SK-N-SH treated with all-trans-retinoic acid at 6 μM for 48 hours (cell line): ENCODE measurements around the gene BMERB1.

Experiments
- ATAC-seq: fragments of 200-7000 bp; cut with Tn5 transposase; 3 replicates; pipeline ENCODE4 v1.9.1; 2020; ENCODE audit warnings: mild to moderate bottlenecking, moderate library complexity
- ARNTL ChIP-seq: fragments of 450-650 bp; formaldehyde crosslinking; IDR thresholded peaks from 2 replicates; pipeline ENCODE4 v1.5.0; 2020; ENCODE audit warnings: low read depth, mild to moderate bottlenecking, moderate library complexity, borderline replicate concordance
- BACH2 ChIP-seq: fragments of 250-450 bp; sonication (Bioruptor Pico); IDR thresholded peaks from 2 replicates; pipeline ENCODE4 v1.9.0; 2021; ENCODE audit warnings: mild to moderate bottlenecking, borderline replicate concordance
- CSDC2 ChIP-seq: fragments of 250-450 bp; sonication (Bioruptor Pico); IDR thresholded peaks from 2 replicates; pipeline ENCODE4 v1.5.0; 2020; ENCODE audit warnings: mild to moderate bottlenecking, moderate library complexity
- CSRNP3 ChIP-seq: fragments of 250-450 bp; sonication (Bioruptor Pico); IDR thresholded peaks from 2 replicates; pipeline ENCODE4 v1.5.1; 2021; ENCODE audit warnings: mild to moderate bottlenecking, moderate library complexity
- ESRRG ChIP-seq: fragments of 250-450 bp; sonication (Bioruptor Pico); IDR thresholded peaks from 2 replicates; pipeline ENCODE4 v1.6.1; 2021; ENCODE audit warnings: mild to moderate bottlenecking
- GLIS3 ChIP-seq: fragments of 250-450 bp; sonication (Bioruptor Pico); IDR thresholded peaks from 2 replicates; pipeline ENCODE4 v1.5.0; 2020; ENCODE audit warnings: mild to moderate bottlenecking, moderate library complexity
- ISL1 ChIP-seq: fragments of 250-450 bp; sonication (Bioruptor Pico); IDR thresholded peaks from 2 replicates; pipeline ENCODE4 v2.1.2; 2022; ENCODE audit warnings: mild to moderate bottlenecking, moderate library complexity
- OSR1 ChIP-seq: fragments of 250-450 bp; sonication (Bioruptor Pico); IDR thresholded peaks from 2 replicates; pipeline ENCODE4 v1.8.0; 2022; ENCODE audit warnings: moderate library complexity, mild to moderate bottlenecking, inconsistent platforms
- PATZ1 ChIP-seq: fragments of 250-450 bp; sonication (Bioruptor Pico); IDR thresholded peaks from 2 replicates; pipeline ENCODE4 v1.8.0; 2020; ENCODE audit warnings: mild to moderate bottlenecking, moderate library complexity, borderline replicate concordance
- POU6F1 ChIP-seq: fragments of 250-450 bp; sonication (Bioruptor Pico); IDR thresholded peaks from 2 replicates; pipeline ENCODE4 v1.8.0; 2021; ENCODE audit warnings: low read depth, mild to moderate bottlenecking, moderate library complexity, borderline replicate concordance
- PPARA ChIP-seq: fragments of 250-450 bp; sonication (Bioruptor Pico); IDR thresholded peaks from 2 replicates; pipeline ENCODE4 v1.5.0; 2020; ENCODE audit warnings: mild to moderate bottlenecking, borderline replicate concordance
- RARB ChIP-seq: fragments of 250-450 bp; sonication (Bioruptor Pico); IDR thresholded peaks from 2 replicates; pipeline ENCODE4 v1.8.0; 2021; ENCODE audit warnings: mild to moderate bottlenecking, moderate library complexity
- SNAI2 ChIP-seq: fragments of 250-450 bp; sonication (Bioruptor Pico); IDR thresholded peaks from 2 replicates; pipeline ENCODE4 v1.5.0; 2020; ENCODE audit warnings: mild to moderate bottlenecking, moderate library complexity
- TOX ChIP-seq: fragments of 250-450 bp; sonication (Bioruptor Pico); IDR thresholded peaks from 2 replicates; pipeline ENCODE4 v1.8.0; 2021; ENCODE audit warnings: mild to moderate bottlenecking, moderate library complexity, borderline replicate concordance
- TSHZ2 ChIP-seq: fragments of 250-450 bp; sonication (Bioruptor Pico); IDR thresholded peaks from 2 replicates; pipeline ENCODE4 v1.5.0; 2020; ENCODE audit warnings: mild to moderate bottlenecking, moderate library complexity
- ZC3H10 ChIP-seq: fragments of 250-450 bp; sonication (Bioruptor Pico); IDR thresholded peaks from 2 replicates; pipeline ENCODE4 v1.5.1; 2021; ENCODE audit warnings: mild to moderate bottlenecking, moderate library complexity
- ZFP3 ChIP-seq: fragments of 250-450 bp; sonication (Bioruptor Pico); IDR thresholded peaks from 2 replicates; pipeline ENCODE4 v1.5.0; 2020; ENCODE audit warnings: mild to moderate bottlenecking, moderate library complexity
- ZFP30 ChIP-seq: fragments of 450-650 bp; formaldehyde crosslinking; IDR thresholded peaks from 2 replicates; pipeline ENCODE4 v1.5.0; 2022; ENCODE audit warnings: mild to moderate bottlenecking, moderate library complexity
- ZNF565 ChIP-seq: fragments of 450-650 bp; formaldehyde crosslinking; conservative IDR thresholded peaks from 2 replicates; pipeline ENCODE4 v1.5.0; 2020; ENCODE audit warnings: low read depth, mild to moderate bottlenecking, moderate library complexity
- ZNF70 ChIP-seq: fragments of 450-650 bp; formaldehyde crosslinking; IDR thresholded peaks from 2 replicates; pipeline ENCODE4 v1.5.0; 2020; ENCODE audit warnings: mild to moderate bottlenecking, moderate library complexity
- ZNF8 ChIP-seq: fragments of 450-650 bp; formaldehyde crosslinking; IDR thresholded peaks from 2 replicates; pipeline ENCODE4 v1.5.0; 2020; ENCODE audit warnings: mild to moderate bottlenecking, moderate library complexity
- TF ChIP-seq, protein P1 (sequence below): fragments of 250-450 bp; sonication (Bioruptor Pico); IDR thresholded peaks from 2 replicates; pipeline ENCODE4 v1.5.1; 2020; ENCODE audit warnings: low read depth, mild to moderate bottlenecking, moderate library complexity

BMERB1 gene

DNA sequence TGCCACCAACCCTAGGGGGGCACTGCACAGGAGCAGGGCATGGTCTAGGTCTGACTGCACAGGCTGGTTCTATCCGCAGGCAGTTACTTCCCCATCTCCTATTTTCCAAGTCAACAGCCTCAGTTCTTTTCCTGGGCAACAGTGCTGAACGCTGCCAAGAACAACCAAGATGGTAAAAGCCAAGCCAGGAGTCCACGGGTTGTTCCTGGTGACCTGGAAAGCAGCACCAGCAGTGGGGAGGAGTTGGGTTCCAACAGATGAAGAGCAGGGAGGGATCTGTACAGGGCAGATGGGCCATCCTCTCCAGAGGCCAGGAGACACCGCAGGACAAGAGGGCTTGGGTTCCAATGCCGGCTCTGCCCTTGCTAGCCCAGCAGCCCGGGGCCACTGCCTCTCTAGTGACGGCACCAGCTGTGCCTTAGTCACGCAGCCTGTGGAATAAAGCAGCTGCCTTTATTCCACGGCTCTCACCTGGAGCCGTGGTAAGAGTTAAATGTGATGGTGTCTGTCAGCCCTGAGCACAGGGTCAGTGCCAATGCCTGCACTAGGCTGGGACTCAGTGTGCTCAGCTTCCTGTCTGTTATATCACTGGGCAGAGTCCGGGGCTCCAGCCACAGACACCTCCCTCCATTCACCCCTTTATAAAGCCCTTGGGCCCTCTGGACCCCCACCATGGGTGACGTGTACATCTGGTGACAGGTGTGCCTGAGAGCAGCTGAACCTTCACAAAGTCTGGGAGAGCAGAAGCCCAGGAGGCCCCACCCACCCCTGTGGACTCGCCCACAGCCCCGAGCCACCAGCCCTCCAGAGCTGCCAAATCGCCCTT, 163.6 kb downstream of the BMERB1 start:
- no peak for ATAC-seq
- TF ChIP-seq ZNF8 (CRISPR knock-in tag), result no peak
- TF ChIP-seq CSDC2 (CRISPR knock-in tag), result no peak
- no peak for TF ChIP-seq TOX (CRISPR knock-in tag)
- no peak for TF ChIP-seq ZFP3 (CRISPR knock-in tag)
- TF ChIP-seq ISL1 (CRISPR knock-in tag), result no peak
- no peak for TF ChIP-seq ESRRG (CRISPR knock-in tag)
- no peak for TF ChIP-seq PPARA (CRISPR knock-in tag)
- no peak for TF ChIP-seq ZNF70 (CRISPR knock-in tag)
- TF ChIP-seq ZFP30 (CRISPR knock-in tag), result no peak
- TF ChIP-seq SNAI2, result no peak
- TF ChIP-seq ZNF565 (CRISPR knock-in tag), result no peak
- TF ChIP-seq TSHZ2 (CRISPR knock-in tag), result no peak
- TF ChIP-seq OSR1 (CRISPR knock-in tag), result no peak
- TF ChIP-seq RARB (CRISPR knock-in tag), result no peak
- TF ChIP-seq, protein P1, sequence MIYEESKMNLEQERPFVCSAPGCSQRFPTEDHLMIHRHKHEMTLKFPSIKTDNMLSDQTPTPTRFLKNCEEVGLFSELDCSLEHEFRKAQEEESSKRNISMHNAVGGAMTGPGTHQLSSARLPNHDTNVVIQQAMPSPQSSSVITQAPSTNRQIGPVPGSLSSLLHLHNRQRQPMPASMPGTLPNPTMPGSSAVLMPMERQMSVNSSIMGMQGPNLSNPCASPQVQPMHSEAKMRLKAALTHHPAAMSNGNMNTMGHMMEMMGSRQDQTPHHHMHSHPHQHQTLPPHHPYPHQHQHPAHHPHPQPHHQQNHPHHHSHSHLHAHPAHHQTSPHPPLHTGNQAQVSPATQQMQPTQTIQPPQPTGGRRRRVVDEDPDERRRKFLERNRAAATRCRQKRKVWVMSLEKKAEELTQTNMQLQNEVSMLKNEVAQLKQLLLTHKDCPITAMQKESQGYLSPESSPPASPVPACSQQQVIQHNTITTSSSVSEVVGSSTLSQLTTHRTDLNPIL (CRISPR knock-in tag), result no peak
- TF ChIP-seq ARNTL (CRISPR knock-in tag), result no peak
- TF ChIP-seq POU6F1 (CRISPR knock-in tag), result no peak
- no peak for TF ChIP-seq GLIS3 (CRISPR knock-in tag)
- TF ChIP-seq, all 23 proteins: peak for 0

- no peak for ATAC-seq
- TF ChIP-seq GLIS3 (CRISPR knock-in tag) (no peak), TSHZ2 (CRISPR knock-in tag) (no peak), ZFP3 (CRISPR knock-in tag) (no peak), CSRNP3 (CRISPR knock-in tag) (no peak), PATZ1 (CRISPR knock-in tag) (no peak), BACH2 (CRISPR knock-in tag) (no peak), ZNF8 (CRISPR knock-in tag) (no peak), ARNTL (CRISPR knock-in tag) (no peak), OSR1 (CRISPR knock-in tag) (no peak), TOX (CRISPR knock-in tag) (no peak), ZNF70 (CRISPR knock-in tag) (no peak), ZC3H10 (no peak), ISL1 (CRISPR knock-in tag) (no peak), CSDC2 (CRISPR knock-in tag) (no peak), PPARA (CRISPR knock-in tag) (no peak), ESRRG (CRISPR knock-in tag) (no peak)
- TF ChIP-seq, protein P1 (CRISPR knock-in tag), result no peak
Observed at GRCh38 chr16:15598648-15599190, 164.3 kb downstream of the BMERB1 start.
